Activated naive CD4-positive, alpha-beta T cell (primary cell): Measurements from ENCODE around the gene SBSN.

Experiments used
- DNase-seq, 4 experiments: peaks; one replicate each; lab custom pipeline; 2025; lab: John Stamatoyannopoulos, UW

Gene SBSN

GRCh38 chr19:35528218-35529038 is at the start of gene SBSN:
TSS of gene SBSN (minus strand) at chr19:35528311. CDS start at chr19:35528281, 30 bp downstream.
- no peak for DNase-seq

- DNase-seq: no peak
Observed at GRCh38 chr19:35571406-35571965, 43.4 kb upstream of the SBSN start.

GRCh38 chr19:35569281-35569781 is 41.2 kb upstream of the SBSN start:
- DNase-seq: no peak

- DNase-seq: no peak
Observed at GRCh38 chr19:35566738-35567137, 38.6 kb upstream of the SBSN start.

GRCh38 chr19:35565016-35565856 is 37.1 kb upstream of the SBSN start:
- no peak for DNase-seq

GRCh38 chr19:35563207-35563829 is 35.2 kb upstream of the SBSN start, which contains the start of gene ATP4A:
TSS of gene ATP4A (minus strand) at chr19:35563658. CDS start at chr19:35563629, 29 bp downstream.
- no peak for DNase-seq

GRCh38 chr19:35562776-35563175 is 34.7 kb upstream of the SBSN start:
- no peak for DNase-seq

GRCh38 chr19:35562336-35562735 is 34.2 kb upstream of the SBSN start:
- no peak for DNase-seq

GRCh38 chr19:35561436-35561835 is 33.3 kb upstream of the SBSN start:
- no peak for DNase-seq

- no peak for DNase-seq
Observed at GRCh38 chr19:35560677-35561076, 32.6 kb upstream of the SBSN start.

GRCh38 chr19:35560271-35560670 is 32.2 kb upstream of the SBSN start:
- DNase-seq: no peak

- no peak for DNase-seq
Observed at GRCh38 chr19:35559781-35560180, 31.7 kb upstream of the SBSN start.

- no peak for DNase-seq
Observed at GRCh38 chr19:35559281-35559659, 31.2 kb upstream of the SBSN start.

GRCh38 chr19:35558400-35559280 is 30.5 kb upstream of the SBSN start:
- DNase-seq: no peak

- peak in 1 of 4 experiments; percentile 38 for DNase-seq
Observed at GRCh38 chr19:35557539-35558399, 29.7 kb upstream of the SBSN start.

- DNase-seq: no peak
Observed at GRCh38 chr19:35556846-35557538, 28.9 kb upstream of the SBSN start.

GRCh38 chr19:35556025-35556590 is 28.0 kb upstream of the SBSN start:
- no peak for DNase-seq

GRCh38 chr19:35555301-35556005 is 27.3 kb upstream of the SBSN start:
- no peak for DNase-seq
